Left ventricle myocardium superior (tissue), 1 donor: ENCODE measurements around the gene LAMC3. TPM values are rescaled to one million over a fixed set of nuclear protein-coding genes. Genes with fewer than 3 reads are reported as not detected.

Source experiments
- ATAC-seq: fragments of 200-7000 bp; cut with Tn5 transposase; one replicate; pipeline ENCODE4 v1.9.1; 2020; ENCODE audit warnings: mild to moderate bottlenecking, moderate library complexity
- DNase-seq: peaks from one replicate; pipeline ENCODE4 v3.0.0-alpha.2; 2020
- intact Hi-C: fragments of 100-400 bp; cut with micrococcal nuclease; formaldehyde crosslinking; loops from one replicate; pipeline ENCODE4 v1.11.0; 2022
- total RNA-seq: library from RNA; stranded (reverse); fragmentation: NEBNext Ultra II Directional; extraction: Animal tissue kit (Norgen Biotek cat#: 25700); gene quantifications from one replicate; pipeline ENCODE4 v1.2.1, GENCODE V29; 2021
- donor health status: DM: no; HTN: yes; CAD: no; lungs with severe emphysema.

The LAMC3 gene
- total RNA-seq, 1 donor from 2014 or later, result 0.07 TPM

DNA sequence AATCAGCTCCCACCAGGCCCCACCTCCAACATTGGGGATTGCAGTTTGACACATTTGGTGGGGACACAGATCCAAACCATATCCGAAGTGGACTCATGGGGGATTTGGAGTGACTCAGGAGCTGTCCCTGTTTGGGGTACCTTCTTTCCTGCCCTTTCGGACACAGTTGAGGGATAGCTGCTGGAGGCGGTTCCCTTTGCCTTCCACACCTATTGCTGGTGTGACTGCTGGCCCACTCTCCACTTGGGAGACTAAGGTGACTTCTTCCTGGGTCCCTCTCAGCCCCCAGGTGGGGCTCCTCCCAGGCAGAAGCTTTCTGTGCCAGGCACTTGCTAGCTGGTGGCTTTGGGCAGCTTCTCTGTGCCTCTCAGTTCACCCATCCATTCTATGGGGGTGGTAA is 26.6 kb downstream of the LAMC3 start:
- ATAC-seq (no peak), DNase-seq (no peak)
- intact Hi-C loops, result no loop called here

DNA sequence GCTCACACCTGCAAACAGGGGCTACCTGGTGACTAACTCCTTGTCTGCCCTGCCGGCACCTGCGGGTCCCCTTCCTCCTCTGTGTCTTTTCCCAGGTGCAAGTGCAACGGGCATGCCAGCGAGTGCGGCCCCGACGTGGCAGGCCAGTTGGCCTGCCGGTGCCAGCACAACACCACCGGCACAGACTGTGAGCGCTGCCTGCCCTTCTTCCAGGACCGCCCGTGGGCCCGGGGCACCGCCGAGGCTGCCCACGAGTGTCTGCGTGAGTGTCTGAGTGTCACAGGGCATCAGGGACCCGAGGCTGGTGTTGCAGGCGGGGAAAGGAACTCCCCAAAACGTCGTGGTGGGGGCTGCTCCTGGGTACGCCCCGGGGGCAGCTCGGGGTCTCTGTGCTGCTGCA is 27.1 kb downstream of the LAMC3 start:
- DNase-seq (no peak), ATAC-seq (no peak)

DNA sequence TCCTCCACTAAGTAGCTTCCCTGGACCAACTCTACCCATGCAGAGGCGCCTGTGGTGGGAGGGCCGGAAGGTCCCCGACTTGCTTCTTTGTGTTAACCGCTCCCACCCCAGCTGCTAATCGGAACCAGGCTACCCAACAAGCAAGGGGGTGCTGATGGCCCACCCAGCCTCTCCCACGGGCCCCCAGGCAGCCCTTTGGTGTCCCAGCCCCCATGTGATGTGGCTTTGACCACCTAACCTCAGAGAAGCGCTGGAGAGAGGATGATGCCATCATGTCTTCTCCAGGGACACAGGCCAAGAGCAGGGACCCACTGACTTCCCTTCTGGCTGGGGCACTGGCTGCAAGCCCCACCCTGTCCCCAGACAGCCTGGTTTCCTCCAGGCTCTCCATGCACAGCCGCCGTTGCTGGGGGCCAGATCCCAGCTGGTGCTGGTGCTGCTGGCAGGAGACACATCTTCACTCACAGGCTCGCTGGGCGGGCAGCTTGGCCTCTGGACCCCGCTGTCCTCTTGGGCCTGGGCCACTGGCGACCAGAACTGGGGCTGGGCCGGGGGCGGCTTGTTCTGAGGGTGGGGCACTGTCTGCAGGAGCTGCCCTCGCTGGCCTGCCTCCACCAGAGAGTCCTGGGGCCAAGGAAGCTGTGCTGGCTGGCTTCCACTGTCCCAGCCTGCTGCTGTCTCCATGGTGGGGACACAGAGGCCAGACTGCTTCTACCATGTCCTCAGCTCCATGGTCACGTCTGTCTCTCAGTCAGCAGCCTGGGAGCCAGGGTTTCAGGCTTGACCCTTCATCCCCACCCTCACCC is 27.8 kb downstream of the LAMC3 start:
- DNase-seq, result peak; percentile 63
- intact Hi-C loops, result no loop called here
- ATAC-seq, result peak; percentile 76

More for the DNA sequence above, 27.1 kb downstream of the LAMC3 start:
- intact Hi-C loops, result no loop called here

DNA sequence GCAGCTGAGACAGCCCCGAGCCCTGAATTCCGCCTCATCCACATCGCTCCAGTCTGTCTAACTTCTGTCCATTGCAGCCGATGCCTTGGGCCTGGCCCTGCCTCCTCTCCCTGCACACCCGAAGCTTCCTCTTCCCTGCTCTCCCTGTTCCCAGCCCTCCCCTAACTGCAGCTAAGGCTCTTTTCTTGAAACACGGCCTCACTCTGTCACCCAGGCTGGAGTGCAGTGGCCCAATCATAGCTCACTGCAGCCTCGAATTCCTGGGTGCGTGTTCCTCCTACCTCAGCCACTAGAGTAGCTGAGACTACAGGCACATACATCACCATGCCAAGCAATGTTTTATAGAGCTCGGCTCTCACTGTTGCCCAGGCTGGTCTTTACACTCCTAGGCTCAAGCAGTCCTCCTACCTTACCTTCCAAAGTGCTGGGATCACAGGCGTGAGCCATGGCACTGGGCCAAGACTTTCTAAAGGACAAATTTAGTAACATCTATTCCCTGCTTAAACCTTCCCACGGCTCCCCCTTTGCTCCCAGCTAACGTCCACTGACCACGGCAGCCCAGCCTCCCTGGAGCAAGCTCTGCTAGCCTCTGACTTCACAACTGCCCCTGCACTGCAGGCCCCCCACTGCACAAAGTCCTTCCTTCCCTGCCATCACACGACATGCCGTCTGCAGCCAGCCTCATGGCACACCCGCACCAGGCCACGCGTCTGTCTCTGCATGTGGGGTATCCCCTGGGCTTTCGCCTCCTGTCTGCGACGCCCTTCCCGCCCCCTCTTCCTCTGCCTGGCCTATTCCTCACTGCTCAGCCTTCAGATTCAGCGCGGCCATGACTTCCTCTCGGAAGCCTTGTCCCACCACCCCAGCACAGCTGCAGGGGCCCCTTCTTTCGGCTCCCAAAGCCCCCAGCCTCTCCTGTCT is 28.6 kb downstream of the LAMC3 start:
- DNase-seq (peak; percentile 58), ATAC-seq (peak; percentile 71)
- intact Hi-C loops, result no loop called here

DNA sequence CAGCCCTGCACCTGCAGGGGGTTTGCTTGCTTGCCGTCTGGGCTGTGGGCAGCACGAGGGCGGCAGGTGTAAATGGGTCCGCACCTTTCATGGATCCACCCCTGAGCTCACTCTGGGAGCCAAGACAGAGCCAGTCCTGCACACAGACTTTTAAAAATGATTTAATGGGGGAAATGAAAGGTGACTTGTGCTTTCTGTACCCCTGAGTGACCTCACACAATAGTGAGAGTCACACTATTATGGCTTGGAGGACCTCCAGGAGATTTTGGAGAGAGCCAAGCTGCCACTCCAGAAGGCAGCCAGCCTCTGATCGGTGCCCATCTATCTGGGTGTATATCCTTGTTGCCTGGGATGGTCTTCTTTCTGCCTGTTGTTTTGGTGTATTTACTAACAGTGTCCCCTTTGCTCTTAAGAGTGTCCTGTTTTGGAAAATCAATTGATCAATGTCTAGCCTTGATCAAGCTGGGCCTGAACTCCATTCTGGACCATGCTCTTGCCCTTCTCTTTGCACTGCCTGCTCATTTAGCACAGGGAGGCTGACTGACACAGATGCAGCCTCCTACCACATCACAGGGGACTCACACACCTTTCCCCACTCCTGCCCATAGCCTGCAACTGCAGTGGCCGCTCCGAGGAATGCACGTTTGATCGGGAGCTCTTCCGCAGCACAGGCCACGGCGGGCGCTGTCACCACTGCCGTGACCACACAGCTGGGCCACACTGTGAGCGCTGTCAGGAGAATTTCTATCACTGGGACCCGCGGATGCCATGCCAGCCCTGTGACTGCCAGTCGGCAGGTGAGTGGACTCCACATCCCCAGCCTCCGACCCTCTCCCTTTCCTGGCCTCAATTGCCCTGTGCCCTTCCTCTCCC is 29.5 kb downstream of the LAMC3 start:
- no peak for DNase-seq
- no peak for ATAC-seq
- intact Hi-C loops, result no loop called here

DNA sequence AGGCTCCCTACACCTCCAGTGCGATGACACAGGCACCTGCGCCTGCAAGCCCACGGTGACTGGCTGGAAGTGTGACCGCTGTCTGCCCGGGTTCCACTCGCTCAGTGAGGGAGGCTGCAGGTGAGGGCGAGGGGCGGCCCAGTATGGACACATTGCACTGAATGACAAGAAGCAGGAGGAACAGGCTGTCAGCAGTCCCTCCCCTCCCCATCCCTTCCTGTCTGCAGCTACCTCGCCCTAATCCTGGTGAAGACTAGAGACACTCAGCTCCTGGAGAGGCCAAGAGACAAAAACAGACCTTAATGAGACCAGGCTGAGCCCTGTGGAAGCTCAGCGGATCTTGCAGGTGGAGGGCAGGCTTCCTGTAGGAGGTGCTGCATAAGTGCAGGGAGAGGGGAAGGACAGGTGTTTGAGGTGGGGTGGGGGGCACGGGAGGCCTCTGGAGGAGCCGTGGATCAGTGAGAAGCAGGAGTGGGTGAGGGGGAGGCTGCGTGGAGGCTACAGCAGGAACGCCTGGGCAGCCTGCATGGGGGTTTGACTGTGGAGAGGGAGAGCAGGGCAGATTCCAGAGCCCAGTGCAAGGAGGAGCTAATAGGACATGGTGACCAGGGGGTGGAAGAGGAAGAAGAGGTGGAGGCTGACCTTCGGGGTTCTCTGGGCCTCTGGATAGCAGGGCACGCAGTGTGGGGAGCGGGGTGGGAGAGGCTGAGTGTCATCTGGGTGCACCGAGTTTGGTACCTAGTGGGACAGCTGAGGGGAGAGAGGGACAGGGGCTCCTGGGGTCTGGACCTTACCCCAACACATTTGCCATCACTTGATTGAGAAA is 30.4 kb downstream of the LAMC3 start:
- no peak for DNase-seq
- no peak for ATAC-seq
- intact Hi-C loops, result no loop called here

DNA sequence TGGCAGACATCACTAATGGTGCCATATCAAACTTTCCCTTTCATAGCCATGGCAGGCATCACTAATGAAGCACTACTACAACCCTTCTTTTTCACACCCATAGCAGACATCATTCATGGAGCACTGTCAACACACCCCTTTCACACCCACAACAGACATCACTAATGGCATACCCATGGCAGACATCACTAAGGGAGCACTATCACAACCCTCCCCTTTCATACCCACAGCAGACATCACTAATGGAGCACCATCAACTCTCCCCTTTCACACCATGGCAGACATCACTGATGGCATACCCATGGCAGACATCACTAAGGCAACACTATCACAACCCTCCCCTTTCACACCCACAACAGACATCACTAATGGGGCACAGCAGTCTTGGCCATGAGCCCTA is 33.7 kb downstream of the LAMC3 start:
- DNase-seq (no peak), ATAC-seq (no peak)
- intact Hi-C loops, result loop anchor here (10.0 kb wide), 1 partner anchor 338 kb away; no protein-coding TSS in a partner anchor

DNA sequence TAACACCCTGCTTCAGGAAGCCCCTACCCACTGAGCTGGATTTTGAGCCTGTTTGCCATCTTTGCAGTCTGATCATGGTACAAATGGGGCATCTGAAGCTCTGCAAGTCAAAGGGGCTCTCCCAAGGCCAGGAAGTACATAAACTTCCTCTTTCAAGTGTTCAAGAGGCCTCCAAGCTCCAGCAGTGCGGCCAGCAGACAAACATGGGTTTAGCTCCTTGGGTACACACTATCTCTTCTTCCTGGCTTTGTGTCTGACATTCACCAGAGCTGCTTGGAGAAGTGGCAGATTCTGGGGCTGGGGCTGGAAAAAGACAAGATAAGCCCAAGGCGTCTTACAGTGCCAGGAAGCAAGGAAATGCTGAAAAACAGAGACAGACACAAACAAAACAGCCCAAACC is 34.1 kb downstream of the LAMC3 start:
- DNase-seq (no peak), ATAC-seq (no peak)
- intact Hi-C loops, result loop anchor here (10.0 kb wide), 1 partner anchor 338 kb away; no protein-coding TSS in a partner anchor

DNA sequence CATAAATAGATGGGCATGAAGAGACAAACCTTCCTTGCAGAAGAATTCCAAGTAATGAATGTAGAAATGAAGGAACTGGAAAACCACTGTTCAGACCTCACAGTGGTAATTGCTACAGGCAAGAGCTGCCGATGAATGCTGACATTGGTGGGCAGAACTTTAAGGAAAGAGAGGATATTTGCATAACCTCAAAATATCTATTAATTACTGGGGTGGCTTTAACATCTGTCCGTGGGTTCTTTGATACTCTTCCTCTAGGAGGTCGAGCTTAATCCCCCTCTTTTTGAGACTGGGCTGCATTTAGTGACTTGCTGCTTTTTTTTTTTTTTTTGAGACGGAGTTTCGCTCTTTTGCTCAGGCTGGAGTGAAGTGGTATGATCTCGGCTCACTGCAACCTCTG is 34.7 kb downstream of the LAMC3 start:
- intact Hi-C loops, result loop anchor here (10.0 kb wide), 1 partner anchor 339 kb away; no protein-coding TSS in a partner anchor
- ATAC-seq, result no peak
- DNase-seq, result no peak

DNA sequence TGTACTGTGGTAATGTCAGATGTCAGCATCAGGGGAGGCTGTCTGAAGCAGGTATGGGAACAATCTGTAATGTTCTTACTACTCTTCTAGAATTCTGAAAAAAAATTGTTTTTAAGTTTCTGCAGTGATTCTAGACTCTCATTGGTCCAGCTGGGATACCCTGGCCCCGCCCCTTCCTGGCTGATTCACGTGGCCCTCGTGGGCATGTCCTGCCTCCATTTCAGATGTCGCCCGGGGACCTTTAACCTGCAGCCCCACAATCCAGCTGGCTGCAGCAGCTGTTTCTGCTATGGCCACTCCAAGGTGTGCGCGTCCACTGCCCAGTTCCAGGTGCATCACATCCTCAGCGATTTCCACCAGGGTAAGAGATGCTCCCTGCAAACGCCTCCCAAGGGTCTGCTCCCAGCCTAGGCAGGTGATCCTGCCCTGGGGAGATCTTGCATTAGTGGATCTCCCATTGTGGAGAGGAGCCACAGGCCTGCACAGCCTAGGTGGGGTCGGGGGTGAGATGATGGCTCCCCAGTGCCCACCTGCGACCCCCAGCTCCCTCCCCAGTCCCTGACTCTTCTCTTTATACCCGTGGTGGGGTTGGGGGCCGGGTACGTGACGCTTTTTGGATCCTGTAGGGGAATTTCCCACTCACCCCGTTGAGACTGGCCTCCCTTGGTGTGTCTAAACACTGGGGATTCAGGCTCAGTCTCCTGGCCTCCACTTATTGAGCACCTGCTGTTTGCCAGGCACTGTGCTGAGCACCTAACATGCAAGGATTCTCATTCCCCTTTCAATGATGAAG is 36.5 kb downstream of the LAMC3 start:
- intact Hi-C loops, result loop anchor here (10.0 kb wide), 1 partner anchor 341 kb away; no protein-coding TSS in a partner anchor
- no peak for ATAC-seq
- no peak for DNase-seq

DNA sequence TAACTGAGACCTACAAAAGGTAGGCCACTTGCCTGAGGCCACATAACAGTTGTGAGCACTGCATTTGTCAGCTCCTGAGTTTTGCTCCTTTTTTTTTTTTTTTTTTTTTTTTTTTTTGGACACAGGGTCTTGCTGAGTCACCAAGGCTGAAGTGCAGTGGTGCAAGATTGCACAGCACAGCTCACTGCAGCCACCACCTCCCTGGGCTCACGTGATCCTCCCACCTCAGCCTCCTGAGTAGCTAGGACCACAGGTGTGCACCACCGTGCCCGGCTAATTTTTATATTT is 37.1 kb downstream of the LAMC3 start:
- no peak for DNase-seq
- intact Hi-C loops, result loop anchor here (10.0 kb wide), 1 partner anchor 341 kb away; no protein-coding TSS in a partner anchor
- ATAC-seq, result no peak

DNA sequence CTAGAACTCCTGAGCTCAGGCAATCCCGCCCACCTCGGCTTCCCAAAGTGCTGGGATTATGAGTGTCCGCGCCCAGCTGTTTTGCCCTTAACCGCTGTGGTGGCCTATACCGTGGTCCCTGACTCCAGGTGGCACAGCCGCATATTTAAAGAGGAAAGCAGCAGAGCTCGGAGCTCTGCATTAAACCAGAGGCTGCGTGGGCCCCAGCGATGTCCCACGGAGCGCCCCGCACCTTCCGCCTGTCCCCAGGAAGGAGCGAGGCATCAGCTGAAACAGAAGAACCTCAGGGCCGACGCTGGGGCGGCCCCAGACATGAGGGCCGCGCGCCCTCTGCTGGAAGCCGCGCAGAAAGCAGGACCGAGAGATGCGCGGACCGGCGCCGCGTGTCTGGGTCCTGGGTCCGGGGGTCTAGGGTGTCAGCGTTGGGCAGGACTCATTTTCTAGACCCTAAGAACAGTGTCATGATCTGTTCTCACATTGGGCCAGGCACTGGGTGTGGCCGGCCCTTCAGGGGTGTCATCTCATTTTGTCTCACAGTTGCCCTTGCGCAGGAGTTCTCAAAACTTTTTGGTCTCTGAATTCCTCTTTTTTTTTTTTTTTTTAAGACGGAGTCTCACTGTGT is 37.7 kb downstream of the LAMC3 start:
- intact Hi-C loops, result loop anchor here (10.0 kb wide), 1 partner anchor 342 kb away; no protein-coding TSS in a partner anchor
- peak; percentile 84 for DNase-seq
- peak; percentile 90 for ATAC-seq

DNA sequence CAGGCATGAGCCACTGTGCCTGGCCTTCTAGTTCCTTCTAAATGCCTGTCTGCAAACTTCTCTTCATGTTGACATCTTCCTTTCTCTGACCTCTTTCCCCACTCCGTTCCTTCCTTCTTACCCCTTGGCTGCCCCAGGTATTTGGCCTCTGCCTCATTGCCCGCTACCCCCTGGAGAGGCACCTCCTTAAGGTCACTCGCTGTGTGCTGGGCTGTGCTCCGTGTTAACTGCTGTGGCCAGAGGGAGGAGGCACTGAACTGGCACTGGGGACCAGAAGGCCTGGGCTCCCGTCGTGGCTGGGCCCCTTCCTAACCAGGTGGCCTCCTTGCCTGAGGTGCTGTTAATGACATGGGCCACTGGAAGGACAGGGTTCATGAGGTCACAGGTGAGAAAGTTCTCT is 39.4 kb downstream of the LAMC3 start:
- ATAC-seq (no peak), DNase-seq (no peak)
- intact Hi-C loops, result loop anchor here (10.0 kb wide), 1 partner anchor 344 kb away; no protein-coding TSS in a partner anchor

DNA sequence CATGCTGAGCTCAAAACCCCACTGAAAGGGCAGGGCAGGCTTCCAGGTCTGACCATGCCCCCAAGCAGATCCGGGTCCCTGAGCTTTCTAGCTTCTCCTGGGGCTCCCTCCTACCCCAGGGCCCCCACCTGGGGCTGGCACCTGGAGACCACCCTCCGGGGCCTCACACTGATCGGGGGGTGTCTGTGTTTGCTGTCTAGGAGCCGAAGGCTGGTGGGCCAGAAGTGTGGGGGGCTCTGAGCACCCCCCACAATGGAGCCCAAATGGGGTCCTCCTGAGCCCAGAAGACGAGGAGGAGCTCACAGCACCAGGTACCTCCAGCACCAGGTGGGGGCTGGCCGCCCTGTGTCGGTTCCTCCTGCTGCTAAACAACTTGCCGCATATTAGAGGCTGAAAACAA is 39.8 kb downstream of the LAMC3 start:
- no peak for ATAC-seq
- no peak for DNase-seq

DNA sequence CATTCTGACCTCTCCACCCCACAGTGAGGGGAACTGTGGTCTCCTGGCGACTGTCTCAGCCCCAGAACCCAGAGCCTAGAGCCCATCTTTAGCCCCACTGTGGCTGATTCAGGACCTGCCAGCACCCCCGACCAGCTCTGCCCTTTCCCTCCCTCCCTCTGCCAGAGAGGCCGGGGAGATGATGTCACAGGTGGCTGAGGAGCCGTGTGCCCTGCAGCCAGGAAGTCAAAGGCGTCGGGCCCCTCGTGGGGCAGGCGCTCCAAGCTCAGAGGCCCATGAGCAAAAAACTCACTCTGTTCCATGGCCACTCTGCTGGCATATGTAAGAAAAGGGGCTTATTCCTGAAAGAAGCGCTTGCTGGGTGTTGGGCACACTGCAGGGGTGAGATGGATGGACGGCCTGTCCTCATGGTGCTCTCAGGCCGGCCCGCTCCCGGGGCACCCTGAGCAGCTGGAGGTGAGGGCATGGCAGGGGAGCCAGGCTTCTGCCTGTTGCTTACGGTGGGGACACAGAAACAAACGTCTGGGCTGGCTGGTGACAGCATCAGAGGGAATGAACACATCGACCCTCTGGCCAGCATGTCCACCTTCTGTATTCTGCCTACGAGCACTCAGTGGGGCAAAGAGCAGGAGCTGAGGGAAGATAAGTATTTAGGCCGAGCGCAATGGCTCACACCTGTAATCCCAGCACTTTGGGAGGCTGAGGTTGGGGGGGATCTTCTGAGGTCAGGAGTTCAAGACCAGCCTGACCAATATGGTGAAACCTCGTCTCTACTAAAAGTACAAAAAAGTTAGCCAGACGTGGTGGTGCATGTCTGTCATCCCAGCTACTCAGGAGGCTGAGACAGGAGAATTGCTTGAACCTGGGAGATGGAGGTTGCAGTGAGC is 41.1 kb downstream of the LAMC3 start:
- intact Hi-C loops, result loop anchor here (10.0 kb wide), 1 partner anchor 345 kb away; no protein-coding TSS in a partner anchor
- DNase-seq, result no peak

More for the DNA sequence above, 39.8 kb downstream of the LAMC3 start:
- intact Hi-C loops, result loop anchor here (10.0 kb wide), 1 partner anchor 344 kb away; no protein-coding TSS in a partner anchor

DNA sequence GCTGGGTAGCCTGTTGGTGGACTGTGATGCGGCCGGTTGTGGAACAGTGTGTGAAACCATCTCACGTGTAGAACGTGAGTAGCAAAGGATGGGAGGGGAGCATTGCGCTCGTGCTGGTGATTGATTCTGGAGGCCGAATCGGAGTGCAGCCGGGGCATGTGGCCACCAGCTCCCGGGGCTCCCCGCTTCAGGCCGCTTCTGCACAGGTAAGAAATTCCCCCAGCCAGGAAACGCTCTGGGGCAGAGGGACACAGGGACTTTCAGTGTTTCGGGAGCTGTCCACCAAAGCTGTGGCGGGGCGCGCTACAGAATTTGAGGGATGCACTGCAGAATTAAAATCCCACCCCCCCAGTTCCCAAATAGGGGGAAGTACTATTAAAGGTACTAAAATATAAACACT is 41.9 kb downstream of the LAMC3 start:
- intact Hi-C loops, result no loop called here
- DNase-seq, result no peak
- no peak for ATAC-seq

More for the DNA sequence above, 41.1 kb downstream of the LAMC3 start:
- ATAC-seq, result no peak
